GM18861 (cell line): Measurements from ENCODE around the gene DYRK1A.

Experiments
- ATAC-seq: cut with Tn5 transposase; IDR thresholded peaks from one replicate; pipeline ENCODE4 v1.9.1; 2021; ENCODE audit not compliant: unreplicated experiment

DYRK1A gene

DNA sequence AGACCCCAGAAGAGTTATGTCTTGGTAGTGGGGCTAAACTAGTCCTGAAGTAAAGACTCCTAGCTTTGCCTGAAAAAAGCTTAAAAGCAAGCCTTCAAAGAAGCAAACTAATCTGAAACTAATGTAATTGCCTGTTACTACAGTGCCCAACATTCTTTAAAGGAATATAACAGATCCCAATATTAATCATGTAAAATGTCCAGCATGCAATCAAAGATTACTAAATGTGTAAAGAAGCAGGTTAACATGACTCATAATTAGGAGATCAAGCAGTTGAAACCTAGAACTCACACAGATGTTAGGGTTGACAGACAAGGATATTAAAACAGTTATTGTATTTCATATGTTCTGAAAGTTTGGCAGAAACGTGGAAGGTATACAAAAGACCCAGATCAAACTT lies 17.8 kb downstream of the DYRK1A start:
- no peak for ATAC-seq

DNA sequence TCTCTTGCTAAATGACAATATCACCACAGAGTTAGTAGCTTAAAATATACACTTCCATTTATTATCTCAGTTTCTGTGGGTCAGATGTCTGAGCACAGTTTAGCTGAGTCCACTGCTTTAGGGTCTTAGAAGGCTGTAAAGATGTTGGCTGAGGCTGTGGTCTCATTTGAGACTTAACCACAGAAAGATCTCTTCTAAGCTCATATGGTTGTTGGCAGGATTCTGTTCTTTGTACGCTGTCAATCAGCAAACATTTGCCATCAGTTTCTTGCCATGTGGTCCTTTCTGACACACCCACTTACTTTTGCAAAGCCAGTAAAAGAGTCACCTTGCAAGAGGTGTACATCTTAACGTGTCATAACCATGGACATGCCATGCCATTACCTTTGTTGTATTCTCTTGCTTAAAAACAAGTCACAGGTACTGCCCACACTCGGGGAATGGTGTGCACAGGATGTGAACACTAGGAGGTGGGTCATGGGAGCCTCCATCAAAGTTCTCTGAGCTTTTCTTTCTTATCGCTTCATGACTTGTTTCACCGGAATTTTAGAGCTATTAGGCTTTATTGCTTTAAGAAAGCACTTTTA lies 18.7 kb downstream of the DYRK1A start:
- ATAC-seq = no peak

DNA sequence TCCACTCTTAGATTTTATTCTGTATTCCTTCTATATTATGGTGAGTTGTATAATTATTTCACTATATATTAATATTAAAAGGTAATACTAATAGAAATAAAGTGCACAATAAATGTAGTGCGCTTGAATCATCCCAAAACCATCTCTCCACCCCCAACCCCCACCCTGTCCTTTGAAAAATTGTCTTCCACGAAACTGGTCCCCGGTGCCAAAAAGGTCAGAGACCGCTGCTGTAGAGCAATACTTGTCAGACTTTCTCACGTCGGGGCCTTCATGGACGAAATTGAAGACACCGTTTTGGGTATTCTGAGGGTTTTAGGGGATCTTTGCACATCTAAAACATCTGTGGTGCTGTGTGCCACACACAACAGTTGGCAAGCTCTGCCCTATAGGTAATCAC lies 19.6 kb downstream of the DYRK1A start:
- no peak for ATAC-seq

DNA sequence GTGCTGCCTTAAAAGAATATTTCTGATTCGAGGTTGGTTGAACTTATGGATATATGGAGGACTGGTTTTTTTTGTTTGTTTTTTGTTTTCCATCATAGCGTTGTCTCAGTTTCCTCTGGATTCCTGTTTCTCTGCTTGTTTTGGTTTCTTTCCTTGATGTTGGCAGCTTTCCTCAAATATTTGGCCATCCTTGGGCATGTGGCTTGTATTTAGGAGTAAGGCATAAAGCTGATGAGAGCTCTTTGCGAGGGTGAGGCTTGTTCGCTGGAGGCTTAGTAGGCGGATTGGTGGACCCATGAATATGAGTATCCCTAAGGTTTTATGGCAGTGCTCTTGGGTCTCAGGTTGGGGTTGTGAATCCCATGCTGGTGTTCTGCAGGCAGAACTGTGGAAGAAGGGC lies 22.9 kb downstream of the DYRK1A start:
- no peak for ATAC-seq

DNA sequence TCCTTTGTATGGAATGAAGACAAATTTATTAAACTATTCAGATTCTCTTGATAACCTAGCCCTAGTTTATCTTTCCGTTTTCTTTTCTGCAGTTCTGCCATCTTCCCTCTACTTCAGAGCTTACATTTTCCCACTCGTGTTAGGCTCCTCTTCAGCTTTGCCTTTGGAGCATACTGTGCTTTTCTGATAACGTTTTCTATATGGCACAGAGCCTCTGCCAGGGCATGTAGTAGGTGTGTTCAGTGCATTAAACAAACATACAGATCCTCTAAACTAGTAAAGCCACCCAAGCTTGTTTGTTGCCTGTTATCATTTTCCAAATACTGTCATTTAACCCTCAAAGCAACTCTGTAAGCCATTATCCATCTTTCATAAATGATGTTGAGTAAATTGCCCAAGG lies 25.1 kb downstream of the DYRK1A start:
- no peak for ATAC-seq

DNA sequence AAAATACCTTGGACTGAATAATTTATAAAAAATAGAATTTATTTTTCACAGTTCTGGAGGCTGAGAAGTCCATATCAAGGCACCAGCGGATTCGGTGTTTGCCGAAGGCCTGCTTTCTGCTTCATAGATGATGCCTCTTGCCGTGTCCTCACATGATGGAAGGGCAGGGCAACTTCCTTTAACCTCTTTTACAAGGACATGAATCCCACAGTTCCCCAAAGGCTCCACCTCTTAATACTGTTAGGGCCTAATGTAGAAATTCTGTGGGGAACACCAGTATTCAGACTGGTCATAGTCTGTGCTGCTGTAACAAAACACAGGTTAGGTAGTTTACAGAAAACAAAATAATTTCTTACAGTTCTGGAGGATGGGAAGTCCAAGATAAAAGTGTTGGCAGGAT lies 25.9 kb downstream of the DYRK1A start:
- no peak for ATAC-seq

DNA sequence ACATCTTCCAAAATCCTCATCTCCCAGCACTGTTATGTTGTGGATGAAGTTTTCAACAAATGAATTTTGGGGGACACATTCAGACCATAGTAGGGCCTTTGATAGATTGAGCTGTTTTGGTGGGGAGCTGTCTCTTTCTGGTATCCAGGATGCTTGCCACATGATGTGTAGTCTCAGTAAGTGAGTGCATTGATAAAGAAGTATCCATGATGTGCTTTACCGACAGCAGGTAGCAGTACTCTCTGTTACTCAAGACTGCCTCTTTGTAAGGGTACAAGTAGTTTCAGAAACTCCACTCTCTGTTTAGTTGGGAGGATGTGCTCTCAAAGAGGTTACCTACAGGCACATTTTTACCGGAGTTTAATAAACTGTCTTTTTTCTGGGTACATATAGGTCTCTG lies 26.5 kb downstream of the DYRK1A start:
- ATAC-seq = no peak

DNA sequence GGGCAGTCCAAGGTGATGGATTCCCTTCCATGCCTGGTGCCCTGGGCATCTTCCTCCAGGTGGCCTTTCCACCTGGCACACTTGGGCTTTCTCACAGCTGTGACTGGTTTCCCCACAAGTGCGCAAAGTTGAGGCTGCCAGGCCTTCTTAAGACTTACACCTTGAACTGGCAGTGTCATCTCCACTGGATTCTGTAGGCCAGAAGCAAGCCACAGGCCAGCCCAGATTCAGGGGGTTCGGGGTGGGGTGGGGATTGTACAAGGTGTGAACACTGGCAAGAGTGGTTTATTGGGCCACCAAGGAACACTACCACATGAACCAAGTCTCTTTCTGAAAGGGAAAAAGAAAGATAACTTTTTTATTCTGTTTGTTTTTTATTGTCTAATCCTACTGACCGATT lies 27.2 kb downstream of the DYRK1A start:
- ATAC-seq = no peak

DNA sequence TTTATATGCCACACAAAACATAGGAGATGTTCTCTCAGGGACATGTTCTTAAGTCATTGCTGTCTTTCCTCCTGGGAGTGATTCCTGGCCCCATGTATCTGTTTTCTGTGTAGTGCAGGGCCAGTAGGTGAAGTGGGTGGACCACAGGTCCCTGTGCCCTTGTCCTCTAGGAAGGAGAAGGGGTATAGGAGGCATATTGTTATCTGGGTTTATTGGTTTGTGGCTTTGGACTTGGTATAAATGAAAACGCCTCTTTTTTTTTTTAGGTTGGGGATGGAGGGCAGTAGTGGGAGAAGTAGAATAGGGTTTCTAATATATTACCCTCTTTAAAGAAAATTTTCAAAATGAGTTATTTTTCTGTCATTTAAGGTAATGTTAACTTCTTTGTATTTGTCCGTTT lies 29.4 kb downstream of the DYRK1A start:
- ATAC-seq = no peak

DNA sequence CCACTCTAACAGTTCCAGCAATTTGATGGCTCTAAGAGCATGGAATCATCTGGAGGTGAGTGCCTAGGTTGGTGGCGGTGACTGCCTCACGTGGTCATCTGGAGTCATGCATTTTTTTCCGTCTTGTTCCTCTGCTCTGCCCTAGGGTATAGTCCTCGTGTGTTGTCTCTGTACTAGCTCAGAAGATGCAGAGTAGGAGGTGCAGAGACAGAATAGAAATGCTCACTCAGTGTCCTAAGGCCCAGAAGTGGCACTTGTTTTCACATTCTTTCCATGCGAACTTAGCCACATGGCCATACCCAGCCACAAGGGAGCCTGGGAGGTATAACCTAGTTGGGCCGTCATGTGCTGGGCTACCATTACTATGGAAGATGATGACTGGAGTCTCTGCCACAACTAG lies 30.3 kb downstream of the DYRK1A start:
- no peak for ATAC-seq

DNA sequence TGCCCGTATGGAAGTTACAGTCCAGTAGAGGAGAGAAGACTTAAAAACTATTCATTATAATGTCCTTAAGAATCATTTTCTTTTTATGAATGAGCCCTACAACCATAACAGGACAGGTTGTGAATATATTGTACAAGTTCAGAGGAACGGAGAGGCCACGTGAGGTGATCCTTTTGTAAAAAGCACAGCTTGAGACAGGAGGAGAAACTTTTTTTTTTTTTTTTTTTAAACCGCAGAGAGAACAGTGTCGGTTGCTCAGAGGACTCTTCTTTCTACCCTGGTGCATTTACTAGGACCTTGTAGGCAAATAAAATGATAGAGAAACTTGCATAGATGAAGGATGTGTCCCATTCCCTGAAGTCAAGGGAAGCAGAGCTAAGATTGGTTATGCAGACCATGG lies 32.1 kb downstream of the DYRK1A start:
- ATAC-seq = no peak

DNA sequence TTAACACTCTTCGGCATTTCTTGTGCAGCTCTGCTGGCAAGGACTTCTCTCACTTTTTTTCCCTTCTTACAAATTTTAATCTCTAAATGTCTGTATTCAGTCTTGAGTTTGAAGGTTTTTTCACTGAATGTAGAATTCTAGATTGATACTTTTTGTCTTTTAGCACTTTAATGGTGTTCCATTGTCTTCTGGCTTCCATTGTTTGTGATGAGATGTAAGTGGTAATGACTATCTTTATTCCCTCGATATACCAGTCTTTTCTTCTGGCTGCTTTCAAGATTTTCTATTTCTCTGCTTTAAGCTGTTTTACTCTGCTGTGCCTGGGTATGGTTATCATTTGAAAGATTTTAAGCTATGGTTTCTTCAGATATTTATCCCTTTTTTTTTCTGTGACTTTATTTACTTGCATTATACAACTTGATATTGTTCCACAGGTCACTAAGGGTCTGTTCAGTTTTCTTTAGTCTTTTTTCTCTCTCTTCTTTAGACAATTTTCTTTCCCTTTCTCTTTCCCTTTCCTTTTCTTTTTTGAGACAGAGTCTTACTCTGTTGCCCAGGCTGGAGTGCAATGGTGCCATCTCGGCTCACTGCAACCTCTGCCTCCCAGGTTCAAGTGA lies 35.8 kb downstream of the DYRK1A start:
- ATAC-seq = no peak

DNA sequence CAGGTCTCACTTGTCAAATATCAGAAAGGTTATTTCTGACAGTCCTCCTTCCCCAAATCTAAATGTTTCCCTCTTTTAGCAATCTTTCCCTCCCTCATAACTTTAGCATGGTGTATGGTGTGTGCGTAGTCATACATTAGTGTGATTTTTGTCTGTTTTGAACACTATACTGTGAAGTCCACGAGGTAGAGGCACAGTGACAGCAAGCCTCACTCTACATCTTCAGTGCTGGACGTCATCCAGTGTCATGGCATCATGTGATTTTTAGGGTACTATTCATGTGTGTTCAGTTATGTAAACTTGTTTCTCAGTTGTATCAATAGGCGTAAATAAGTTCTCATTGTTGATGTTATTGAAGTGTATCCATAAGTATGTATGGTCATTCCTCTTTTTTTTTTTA lies 39.1 kb downstream of the DYRK1A start:
- ATAC-seq = no peak

DNA sequence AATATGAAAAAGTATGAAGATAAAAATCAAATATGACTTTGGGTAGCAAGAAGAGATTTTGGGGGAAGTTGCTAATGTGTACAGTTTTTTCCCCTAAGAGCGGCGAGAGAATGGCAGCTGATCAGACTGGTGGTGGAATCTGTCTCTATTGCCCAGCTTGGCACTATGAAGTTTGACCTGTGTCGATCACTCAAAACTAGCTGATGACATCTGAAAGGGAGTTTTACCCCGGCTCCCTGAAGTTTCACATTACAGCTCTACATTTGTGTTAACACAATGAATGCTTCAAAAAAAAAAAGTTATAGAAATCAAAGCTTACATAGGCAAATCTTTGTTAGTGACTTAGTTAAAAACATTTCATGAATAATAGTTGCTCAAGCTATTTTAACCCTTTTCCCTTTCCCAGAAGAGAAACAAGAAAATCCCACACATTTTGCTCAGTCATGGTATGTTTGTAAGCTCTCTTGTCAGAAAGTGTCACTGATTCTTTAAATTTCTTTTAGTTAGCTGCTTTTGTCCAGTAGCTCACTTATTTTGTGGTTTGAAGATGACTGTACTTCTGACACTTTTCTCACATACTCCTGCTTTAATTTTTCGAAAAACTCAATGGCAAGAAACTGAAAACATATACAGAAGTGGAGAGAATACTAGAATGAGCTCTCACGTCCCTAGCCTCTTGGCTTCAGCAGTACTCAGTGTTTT lies 41.3 kb downstream of the DYRK1A start:
- ATAC-seq = peak; percentile 33

DNA sequence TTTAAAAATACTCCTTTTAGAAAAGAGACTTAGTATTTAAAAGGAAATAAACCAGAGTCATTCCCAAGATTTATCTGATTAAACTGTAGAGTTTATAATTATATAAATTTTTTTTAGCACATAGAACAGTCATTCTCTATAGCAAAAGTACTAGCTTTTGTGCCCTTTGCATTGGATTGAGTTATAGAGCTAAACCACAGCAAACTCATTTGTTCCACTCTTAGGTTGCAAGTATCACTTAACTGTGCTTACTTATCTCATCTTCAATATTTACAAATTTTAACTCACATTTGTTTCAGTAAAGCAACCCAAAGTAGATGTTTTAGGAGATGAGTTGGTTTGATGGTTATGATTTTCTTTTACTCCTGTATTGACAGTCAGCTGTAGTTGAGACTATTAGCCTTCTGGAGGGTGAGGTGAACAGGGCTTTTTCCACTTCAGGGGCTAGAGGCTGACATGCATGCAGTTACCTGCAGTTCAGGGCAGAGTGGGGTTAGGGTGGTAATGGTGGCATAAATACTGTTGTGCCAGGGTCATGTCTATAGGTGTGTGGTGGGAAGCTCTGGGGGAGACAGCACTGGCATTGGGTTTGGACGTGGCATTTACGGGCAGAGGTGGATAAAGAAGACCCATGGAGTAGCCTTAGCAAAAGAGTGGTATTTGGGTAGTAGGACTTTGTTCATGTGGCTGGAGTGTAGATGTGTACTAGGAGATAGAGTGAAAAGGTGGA lies 42.1 kb downstream of the DYRK1A start:
- peak; percentile 12 for ATAC-seq

DNA sequence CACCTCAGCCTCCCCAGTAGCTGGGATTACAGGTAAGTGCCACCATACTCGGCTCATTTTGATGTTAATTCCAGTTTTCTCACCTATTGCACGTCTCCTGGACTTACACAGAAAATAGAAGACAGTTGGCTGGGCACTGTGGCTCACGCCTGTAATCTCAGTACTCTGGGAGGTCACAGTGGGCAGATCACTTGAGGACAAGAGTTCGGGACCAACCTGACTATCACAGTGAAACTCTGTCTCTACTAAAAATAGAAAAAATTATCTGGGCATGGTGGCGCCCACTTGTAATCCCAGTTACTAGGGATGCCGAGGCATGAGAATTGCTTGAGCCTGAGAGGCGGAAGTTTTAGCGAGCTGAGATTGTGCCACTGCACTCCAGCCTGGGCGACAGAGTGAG lies 44.1 kb downstream of the DYRK1A start:
- no peak for ATAC-seq

DNA sequence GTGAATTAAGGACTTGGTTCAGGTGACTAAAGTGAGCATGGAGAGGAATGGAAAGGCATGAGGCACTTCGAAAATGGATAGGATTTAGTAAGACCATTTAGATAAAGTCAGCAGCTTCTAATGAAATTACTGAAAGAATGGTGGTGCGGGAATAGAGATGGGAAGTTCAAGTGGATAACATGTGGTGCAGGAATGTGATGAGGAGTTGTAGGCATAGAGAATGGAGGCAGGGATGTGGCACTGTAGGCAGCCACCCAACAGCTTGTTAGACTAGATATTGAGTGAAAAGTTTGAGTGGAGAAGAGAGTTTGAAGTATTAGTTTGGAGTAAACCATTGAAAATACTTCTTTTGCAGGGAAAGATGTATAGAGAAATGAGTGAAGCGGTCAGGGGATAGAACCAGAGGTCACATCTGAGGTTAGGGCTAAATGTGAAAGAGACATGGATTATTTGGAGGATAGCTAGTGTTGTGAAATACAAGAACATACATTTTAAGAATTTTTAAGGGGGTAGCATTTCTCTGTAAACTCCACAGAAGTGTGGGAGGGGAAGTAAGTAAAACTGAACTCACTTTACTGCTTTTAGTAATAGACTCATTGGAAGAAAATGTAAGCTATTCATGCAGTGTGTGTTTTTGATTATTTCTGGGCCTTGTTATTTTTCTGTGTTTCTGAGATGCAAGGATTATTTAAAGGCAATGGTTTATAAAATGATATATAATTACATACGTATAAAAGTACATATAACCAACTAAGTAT lies 46.2 kb downstream of the DYRK1A start:
- no peak for ATAC-seq

DNA sequence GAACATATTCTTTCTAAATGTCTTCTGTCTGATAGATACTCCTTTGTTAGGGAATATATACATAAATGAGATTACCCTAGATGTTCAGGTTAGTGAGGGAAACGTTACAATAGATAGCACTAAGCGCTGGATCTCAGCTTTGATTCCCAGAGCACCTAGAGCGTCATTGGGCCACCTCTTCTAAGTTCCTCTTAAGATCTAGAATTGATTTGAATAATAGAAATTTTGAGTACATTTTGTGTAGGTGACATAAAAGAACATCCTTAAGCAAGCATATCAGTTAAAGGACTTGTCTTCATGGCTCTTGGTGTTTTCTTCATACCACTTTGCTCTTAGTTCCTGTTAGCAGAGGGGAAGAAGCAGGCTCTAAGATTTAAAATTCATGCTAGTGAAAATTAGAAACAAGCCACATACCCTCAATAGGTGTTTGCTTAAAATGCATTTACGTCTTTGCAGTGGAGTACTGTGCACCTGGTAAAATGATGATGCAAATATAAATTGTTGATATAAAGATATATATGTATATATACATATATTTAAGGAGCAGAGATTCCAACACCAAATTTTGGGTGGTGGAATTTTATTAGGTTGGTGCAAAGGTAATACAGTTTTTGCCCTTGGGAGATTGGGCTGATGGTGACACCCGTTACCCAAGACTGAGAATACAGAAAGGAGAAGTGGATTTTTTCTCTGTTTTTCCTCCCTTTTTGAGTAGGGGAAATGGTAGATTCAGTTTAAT lies 47.1 kb downstream of the DYRK1A start:
- no peak for ATAC-seq

DNA sequence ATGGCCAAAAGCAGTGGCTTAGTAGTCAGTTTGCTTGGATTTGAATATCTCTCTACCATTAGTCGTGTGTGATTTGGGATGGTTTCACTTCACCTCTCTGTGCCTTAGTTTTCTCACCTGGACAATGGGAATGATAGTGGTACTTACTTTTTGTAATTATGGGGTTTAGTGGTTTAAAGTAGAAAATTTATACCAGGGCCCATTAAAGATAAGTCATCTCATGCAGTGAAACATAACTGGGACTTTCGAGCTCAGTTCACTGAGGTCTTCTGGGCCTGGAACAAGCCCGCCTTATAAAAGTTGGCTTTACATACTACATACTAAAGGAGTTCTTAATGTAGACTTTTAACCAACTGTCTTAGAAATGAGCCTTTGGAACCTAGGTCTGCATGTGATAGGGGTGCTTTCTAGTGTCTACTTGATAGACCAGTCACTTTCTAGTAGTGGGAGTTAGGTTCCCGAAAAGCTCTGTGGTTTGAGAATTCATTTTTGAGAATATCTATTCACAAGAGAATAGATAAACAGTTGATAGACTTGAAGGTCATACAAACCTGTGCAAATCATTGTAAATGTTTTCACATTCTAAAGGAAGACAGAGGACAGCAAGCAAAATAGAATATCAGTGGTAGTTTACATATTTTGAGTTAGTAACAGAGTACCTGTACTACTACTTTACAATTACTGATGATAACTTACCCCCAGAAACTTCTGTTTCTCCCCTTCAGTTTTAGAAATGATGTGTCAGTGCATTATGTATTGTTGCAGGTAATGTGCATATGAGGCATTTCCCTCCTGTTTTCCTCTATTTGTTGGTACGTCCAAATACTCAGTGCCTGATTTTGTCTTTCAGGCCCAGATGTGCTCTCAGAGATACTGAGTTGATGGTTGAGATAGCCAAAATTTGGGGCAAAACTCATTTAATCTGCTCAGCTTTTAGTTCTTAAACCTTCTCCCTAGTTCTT lies 48.0 kb downstream of the DYRK1A start:
- no peak for ATAC-seq
